ENCODE measurements around the gene ZPLD1. TPM values are rescaled to one million over a fixed set of nuclear protein-coding genes. Genes with fewer than 3 reads are reported as not detected.

The ZPLD1 gene
- total RNA-seq, 2 experiments from 2014 or later: not detected

GRCh38 chr3:102476198-102476597 is 41.4 kb downstream of the ZPLD1 start:
- Mint-ChIP-seq H3K9me3 (no peaks in the 10 kb centered on the region), H3K36me3 (ENCODE audit: low read depth) (no peaks in the 10 kb centered on the region), H3K27me3 (no peaks in the 10 kb centered on the region), H3K4me3 (no peak overlapping the region), H3K4me1 (ENCODE audit: low read depth) (no peaks in the 10 kb centered on the region), H3K27ac (no peak overlapping the region)
- CTCF ChIA-PET: no interaction called here
- TF ChIP-seq, protein P1, sequence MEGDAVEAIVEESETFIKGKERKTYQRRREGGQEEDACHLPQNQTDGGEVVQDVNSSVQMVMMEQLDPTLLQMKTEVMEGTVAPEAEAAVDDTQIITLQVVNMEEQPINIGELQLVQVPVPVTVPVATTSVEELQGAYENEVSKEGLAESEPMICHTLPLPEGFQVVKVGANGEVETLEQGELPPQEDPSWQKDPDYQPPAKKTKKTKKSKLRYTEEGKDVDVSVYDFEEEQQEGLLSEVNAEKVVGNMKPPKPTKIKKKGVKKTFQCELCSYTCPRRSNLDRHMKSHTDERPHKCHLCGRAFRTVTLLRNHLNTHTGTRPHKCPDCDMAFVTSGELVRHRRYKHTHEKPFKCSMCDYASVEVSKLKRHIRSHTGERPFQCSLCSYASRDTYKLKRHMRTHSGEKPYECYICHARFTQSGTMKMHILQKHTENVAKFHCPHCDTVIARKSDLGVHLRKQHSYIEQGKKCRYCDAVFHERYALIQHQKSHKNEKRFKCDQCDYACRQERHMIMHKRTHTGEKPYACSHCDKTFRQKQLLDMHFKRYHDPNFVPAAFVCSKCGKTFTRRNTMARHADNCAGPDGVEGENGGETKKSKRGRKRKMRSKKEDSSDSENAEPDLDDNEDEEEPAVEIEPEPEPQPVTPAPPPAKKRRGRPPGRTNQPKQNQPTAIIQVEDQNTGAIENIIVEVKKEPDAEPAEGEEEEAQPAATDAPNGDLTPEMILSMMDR (IDR thresholded peaks at IDR 0.05): no peak
- intact Hi-C loops (cut with micrococcal nuclease): no loop called here
- ATAC-seq: no peak
- POLR2A ChIA-PET: no interaction called here
- DNase-seq: no peak

GRCh38 chr3:102478160-102478559 is 43.3 kb downstream of the ZPLD1 start:
- Mint-ChIP-seq H3K9me3 (no peaks in the 10 kb centered on the region), H3K27me3 (no peaks in the 10 kb centered on the region), H3K27ac (no peak overlapping the region), H3K4me1 (ENCODE audit: low read depth) (no peaks in the 10 kb centered on the region), H3K4me3 (no peak overlapping the region), H3K36me3 (ENCODE audit: low read depth) (no peaks in the 10 kb centered on the region)
- ATAC-seq (no peak), DNase-seq (no peak)
- CTCF ChIA-PET: no interaction called here
- TF ChIP-seq, protein P1 (IDR thresholded peaks at IDR 0.05): no peak
- intact Hi-C loops (cut with micrococcal nuclease): no loop called here
- POLR2A ChIA-PET: no interaction called here

DNA sequence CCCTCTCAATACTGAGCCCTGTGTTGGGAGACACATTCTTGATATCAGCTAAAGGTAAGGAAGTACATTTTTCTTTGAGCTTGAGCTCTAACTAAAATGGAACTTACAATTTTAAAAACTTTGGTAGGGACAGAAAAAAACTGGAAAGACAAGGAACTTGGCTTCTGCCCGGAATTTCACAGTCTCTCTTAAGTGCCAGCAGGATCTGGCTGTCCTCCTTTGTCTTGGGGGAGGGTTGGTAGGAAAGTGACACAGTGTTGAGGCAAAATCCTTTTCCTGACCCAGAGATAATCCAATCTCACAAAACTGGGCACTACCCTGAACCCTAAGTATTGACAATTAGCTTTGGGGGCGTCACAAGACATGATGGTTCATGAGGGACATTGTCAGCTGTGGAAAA is 45.3 kb downstream of the ZPLD1 start:
- intact Hi-C loops (cut with micrococcal nuclease): no loop called here
- CTCF ChIA-PET: no interaction called here
- DNase-seq (no peak), ATAC-seq (no peak)
- Mint-ChIP-seq H3K4me3 (no peak overlapping the region), H3K9me3 (no peaks in the 10 kb centered on the region), H3K4me1 (ENCODE audit: low read depth) (no peaks in the 10 kb centered on the region), H3K36me3 (ENCODE audit: low read depth) (no peaks in the 10 kb centered on the region), H3K27ac (no peak overlapping the region), H3K27me3 (no peaks in the 10 kb centered on the region)
- POLR2A ChIA-PET: no interaction called here
- TF ChIP-seq, protein P1 (IDR thresholded peaks at IDR 0.05): no peak

DNA sequence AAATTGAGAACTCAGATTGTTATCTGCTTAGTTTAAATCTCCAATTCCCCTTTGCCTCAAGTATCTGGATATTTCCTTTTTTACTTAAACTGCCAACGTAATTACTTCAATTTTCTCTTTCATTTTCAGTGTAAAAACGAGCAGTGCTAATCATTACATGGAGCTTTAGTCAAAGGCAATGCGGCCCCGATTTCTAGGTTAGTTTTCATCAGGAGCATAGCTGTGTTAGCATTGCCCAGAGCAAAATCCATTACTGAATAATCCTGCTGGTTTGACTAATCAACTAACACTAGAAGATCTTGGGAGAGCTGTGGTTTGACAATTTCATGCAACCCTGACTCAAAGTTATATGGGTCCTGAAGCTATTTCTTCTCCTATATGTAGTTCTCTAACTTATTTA is 46.2 kb downstream of the ZPLD1 start:
- Mint-ChIP-seq H3K27me3 (no peaks in the 10 kb centered on the region), H3K27ac (no peak overlapping the region), H3K4me3 (no peak overlapping the region), H3K4me1 (ENCODE audit: low read depth) (no peaks in the 10 kb centered on the region), H3K9me3 (no peaks in the 10 kb centered on the region), H3K36me3 (ENCODE audit: low read depth) (no peaks in the 10 kb centered on the region)
- DNase-seq (no peak), ATAC-seq (no peak)
- CTCF ChIA-PET: interaction anchor here (1.7 kb wide), 1 partner anchor 10 kb away, joined by 6 read pairs; no protein-coding TSS in a partner anchor
- POLR2A ChIA-PET: no interaction called here
- intact Hi-C loops (cut with micrococcal nuclease): no loop called here
- TF ChIP-seq, protein P1 (IDR thresholded peaks at IDR 0.05): no peak

DNA sequence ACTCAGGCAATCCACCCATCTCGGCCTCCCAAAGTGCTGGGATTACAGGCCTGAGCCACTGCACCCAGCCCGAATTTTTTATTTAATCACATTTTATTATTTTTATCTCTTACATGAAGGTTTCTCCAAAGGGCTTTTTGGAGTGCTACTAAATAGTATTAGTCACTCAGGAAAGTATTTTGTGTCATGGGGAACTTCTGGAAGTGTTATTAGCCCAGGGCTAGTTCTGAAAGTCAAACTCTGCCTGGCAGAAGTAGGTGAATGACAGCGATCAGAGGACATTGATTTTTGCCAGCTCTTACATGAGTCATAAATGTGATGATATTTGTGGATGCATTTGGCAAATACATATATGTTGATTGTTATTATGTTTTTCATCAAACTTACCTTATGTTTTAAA is 48.7 kb downstream of the ZPLD1 start:
- Mint-ChIP-seq H3K4me3 (no peak overlapping the region), H3K27me3 (no peaks in the 10 kb centered on the region), H3K9me3 (no peaks in the 10 kb centered on the region), H3K36me3 (ENCODE audit: low read depth) (no peaks in the 10 kb centered on the region), H3K27ac (no peak overlapping the region), H3K4me1 (ENCODE audit: low read depth) (no peaks in the 10 kb centered on the region)
- intact Hi-C loops (cut with micrococcal nuclease): no loop called here
- ChIA-PET CTCF (no interaction called here), POLR2A (no interaction called here)
- TF ChIP-seq, protein P1 (IDR thresholded peaks at IDR 0.05): no peak
- ATAC-seq (no peak), DNase-seq (no peak)

Measured in activated CD8-positive, alpha-beta T cell treated with anti-CD3 and anti-CD28 coated beads for 36 hours (primary cell).